SK-N-SH (cell line): ENCODE results near the gene MGAT5. TPM values are rescaled to one million over a fixed set of nuclear protein-coding genes. Genes with fewer than 3 reads are reported as not detected.
A peak's percentile ranks its signal among the peaks of the same experiment; 100 is the strongest.

Experiments used
- CTCF ChIA-PET: fragments of 300-600, 350-600 bp; formaldehyde crosslinking; extraction: SDS; loops from one replicate; lab custom pipeline; 2021; lab: Yijun Ruan, JAX
- POLR2A ChIA-PET: fragments of 350-600 bp; sonication (Branson Sonifier 250); formaldehyde crosslinking; extraction: SDS; loops from one replicate; lab custom pipeline; 2020; ENCODE audit warnings: antibody characterized with exemption, inconsistent platforms; lab: Yijun Ruan, JAX
- DNase-seq: peaks from one replicate; pipeline ENCODE4 v3.0.0; 2012
- H2AFZ ChIP-seq: fragments of 200-600 bp; sonication (generic); 2 replicates; pipeline ENCODE4 v1.8.1; 2016; ENCODE audit warnings: antibody characterized with exemption, mild to moderate bottlenecking, low read depth
- H3F3A ChIP-seq: fragments of 200-600 bp; sonication (generic); replicated peaks from 2 replicates; pipeline ENCODE3; 2016; ENCODE audit warnings: antibody characterized with exemption, mild to moderate bottlenecking; ENCODE audit not compliant: insufficient read depth
- H3K27ac ChIP-seq, 2 experiments: fragments of 200-500 bp in 1 of 2; fragments of 200-600 bp in 1 of 2; sonication (Bioruptor generic) in 1 of 2; sonication (generic), shearing (Covaris generic) in 1 of 2; 2 replicates each; pipeline versions ENCODE4 v1.5.1 to v1.6.1; 2014 to 2016; ENCODE audit warnings: low read depth in 2 of 2, inconsistent platforms in 1 of 2, low read length in 1 of 2, mild to moderate bottlenecking in 1 of 2, mixed read lengths in 1 of 2
- H3K27me3 ChIP-seq: fragments of 200-600 bp; sonication (generic), shearing (Covaris generic); 2 replicates; pipeline ENCODE4 v1.6.1; 2016; ENCODE audit warnings: mixed run types; ENCODE audit not compliant: insufficient read depth
- H3K36me3 ChIP-seq, 2 experiments: fragments of 200-500 bp in 1 of 2; fragments of 200-600 bp in 1 of 2; sonication (Bioruptor generic) in 1 of 2; sonication (generic) in 1 of 2; replicated peaks in 1 of 2; 2 replicates each; pipeline versions ENCODE3 to v1.5.1; 2014 to 2016; ENCODE audit warnings: low read length in 1 of 2, mild to moderate bottlenecking in 1 of 2; ENCODE audit not compliant: insufficient read depth in 2 of 2, control insufficient read depth in 1 of 2
- H3K4me1 ChIP-seq, 2 experiments: fragments of 200-500 bp in 1 of 2; fragments of 200-600 bp in 1 of 2; sonication (Bioruptor generic) in 1 of 2; sonication (generic), shearing (Covaris generic) in 1 of 2; 2 replicates each; pipeline versions ENCODE4 v1.5.1 to v1.6.1; 2014 to 2016; ENCODE audit warnings: low read depth in 1 of 2, low read length in 1 of 2, mixed run types in 1 of 2; ENCODE audit not compliant: insufficient read depth in 2 of 2, control insufficient read depth in 1 of 2
- H3K4me2 ChIP-seq: fragments of 200-600 bp; sonication (generic), shearing (Covaris generic); 2 replicates; pipeline ENCODE4 v1.6.1; 2017; ENCODE audit warnings: mixed run types
- H3K4me3 ChIP-seq, 2 experiments: fragments of 200-500 bp in 1 of 2; fragments of 200-600 bp in 1 of 2; sonication (Bioruptor generic) in 1 of 2; sonication (generic), shearing (Covaris generic) in 1 of 2; 2 replicates each; pipeline versions ENCODE4 v1.5.1 to v1.8.1; 2014 to 2016; ENCODE audit warnings: low read depth in 2 of 2, inconsistent platforms in 1 of 2, low read length in 1 of 2, mild to moderate bottlenecking in 1 of 2, mixed read lengths in 1 of 2, moderate library complexity in 1 of 2
- H3K79me2 ChIP-seq: fragments of 200-600 bp; sonication (generic); 2 replicates; pipeline ENCODE4 v1.8.1; 2017; ENCODE audit warnings: mild to moderate bottlenecking; ENCODE audit not compliant: insufficient read depth
- H3K9ac ChIP-seq: fragments of 200-600 bp; sonication (generic); 2 replicates; pipeline ENCODE4 v1.6.1; 2017; ENCODE audit warnings: mixed run types
- H3K9me2 ChIP-seq: fragments of 200-600 bp; sonication (generic); 2 replicates; pipeline ENCODE4 v1.6.1; 2017; ENCODE audit warnings: mixed run types
- H3K9me3 ChIP-seq: fragments of 200-600 bp; sonication (generic); 2 replicates; pipeline ENCODE4 v1.6.1; 2017; ENCODE audit warnings: mixed run types, mild to moderate bottlenecking, moderate library complexity
- H4K20me1 ChIP-seq: fragments of 200-600 bp; sonication (generic); 2 replicates; pipeline ENCODE4 v1.6.1; 2017; ENCODE audit warnings: mild to moderate bottlenecking, mixed run types; ENCODE audit not compliant: insufficient read depth
- CHD2 ChIP-seq: fragments of 150-350 bp; IDR thresholded peaks from 2 replicates; pipeline ENCODE4 v1.6.1; 2018; ENCODE audit warnings: low read length; ENCODE audit not compliant: partially characterized antibody
- ELF1 ChIP-seq: IDR thresholded peaks from 2 replicates; pipeline ENCODE4 v1.4.0; 2012
- EP300 ChIP-seq, 2 experiments: IDR thresholded peaks; 2 replicates each; pipeline versions ENCODE4 v1.4.0 to v1.6.1; 2012; ENCODE audit warnings: borderline replicate concordance in 1 of 2, low read depth in 1 of 2, low read length in 1 of 2
- FOXJ3 ChIP-seq: sonication (generic); formaldehyde crosslinking; IDR thresholded peaks from 2 replicates; pipeline ENCODE4 v1.5.1; 2020; ENCODE audit warnings: mild to moderate bottlenecking, missing genetic modification reagents
- GABPA ChIP-seq: IDR thresholded peaks from 2 replicates; pipeline ENCODE4 v1.4.0; 2012; ENCODE audit warnings: low read depth, mild to moderate bottlenecking
- GATA2 ChIP-seq: sonication (generic); formaldehyde crosslinking; IDR thresholded peaks from 2 replicates; pipeline ENCODE4 v1.5.0; 2020; ENCODE audit warnings: mild to moderate bottlenecking, missing genetic modification reagents
- JUND ChIP-seq: IDR thresholded peaks from 2 replicates; pipeline ENCODE4 v1.4.0; 2012
- MXI1 ChIP-seq: IDR thresholded peaks from 2 replicates; pipeline ENCODE4 v1.6.1; 2012; ENCODE audit warnings: mild to moderate bottlenecking, low read depth, low read length, improper control_type of control experiment
- PBX3 ChIP-seq: IDR thresholded peaks from 2 replicates; pipeline ENCODE4; 2012
- POLR2AphosphoS5 ChIP-seq: IDR thresholded peaks from 2 replicates; pipeline ENCODE4 v1.6.1; 2012; ENCODE audit warnings: low read depth, low read length
- RAD21 ChIP-seq: IDR thresholded peaks from 2 replicates; pipeline ENCODE4 v1.6.1; 2012; ENCODE audit warnings: mild to moderate bottlenecking, low read length
- RCOR1 ChIP-seq: fragments of 150-350 bp; IDR thresholded peaks from 2 replicates; pipeline ENCODE4 v1.6.1; 2017; ENCODE audit warnings: antibody characterized with exemption, low read length
- REST ChIP-seq: IDR thresholded peaks from 2 replicates; pipeline ENCODE4 v1.6.1; 2012; ENCODE audit warnings: mild to moderate bottlenecking, low read depth, low read length, moderate library complexity
- SIN3A ChIP-seq: IDR thresholded peaks from 2 replicates; pipeline ENCODE4 v1.6.1; 2012; ENCODE audit warnings: low read depth, mild to moderate bottlenecking, low read length, moderate library complexity, borderline replicate concordance
- USF2 ChIP-seq: fragments of 150-350 bp; IDR thresholded peaks from 2 replicates; pipeline ENCODE4 v1.6.1; 2017; ENCODE audit warnings: antibody characterized with exemption, low read length, low read depth, borderline replicate concordance
- YY1 ChIP-seq: IDR thresholded peaks from 2 replicates; pipeline ENCODE4 v1.4.0; 2012; ENCODE audit warnings: low read depth, mild to moderate bottlenecking
- WGBS: methylation state at CpG from one replicate; pipeline ENCODE4 v1.1.6; 2017; ENCODE audit warnings: low lambda C conversion rate; 5-methylcytosine and 5-hydroxymethylcytosine counted together
- polyA plus RNA-seq, 3 experiments: library from polyadenylated mRNA; depleted of rRNA; stranded (reverse); fragments of >200 nt; gene quantifications; 2 replicates each; pipeline ENCODE4 v1.2.3, GENCODE V29; 2012
- TF ChIP-seq, protein P1 (sequence below): IDR thresholded peaks from 2 replicates; pipeline ENCODE4 v1.4.0; 2012; ENCODE audit warnings: low read depth
- TF ChIP-seq, protein P2 (sequence below): fragments of 150-350 bp; IDR thresholded peaks from 2 replicates; pipeline ENCODE4 v1.6.1; 2016; ENCODE audit warnings: mild to moderate bottlenecking, low read depth, low read length

Gene MGAT5
- polyA plus RNA-seq, 1 of the 3 experiments (the other 2 are of a cell fraction): 18.2 TPM

GRCh38 chr2:134360745-134361487 lies 107.0 kb downstream of the MGAT5 start:
- peak overlapping the region in 1 of 2 experiments; percentile 97; a peak in 2 of 4 replicates for H3K27ac ChIP-seq
- H3K9me2 ChIP-seq: no peaks in the 10 kb centered on the region
- TF ChIP-seq POLR2AphosphoS5 (no peak), USF2 (no peak), REST (no peak), EP300 (IDR thresholded peaks at IDR 0.05; ENCODE audit: borderline replicate concordance in 1 of 2, low read depth in 1 of 2, low read length in 1 of 2) (peak in 1 of 2 experiments; percentile 89; a peak in 2 of 4 replicates), YY1 (no peak), MXI1 (peak; percentile 70; the same call in 1 of the 2 replicates), PBX3 (no peak), GATA2 (CRISPR knock-in tag) (peak; percentile 85), JUND (no peak), ELF1 (no peak), RAD21 (peak; percentile 32; the same call in 1 of the 2 replicates), CHD2 (no peak), RCOR1 (peak; percentile 73), FOXJ3 (peak; percentile 93), GABPA (no peak), SIN3A (no peak)
- TF ChIP-seq, protein P1, sequence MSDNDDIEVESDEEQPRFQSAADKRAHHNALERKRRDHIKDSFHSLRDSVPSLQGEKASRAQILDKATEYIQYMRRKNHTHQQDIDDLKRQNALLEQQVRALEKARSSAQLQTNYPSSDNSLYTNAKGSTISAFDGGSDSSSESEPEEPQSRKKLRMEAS: no peak
- TF ChIP-seq, protein P2, sequence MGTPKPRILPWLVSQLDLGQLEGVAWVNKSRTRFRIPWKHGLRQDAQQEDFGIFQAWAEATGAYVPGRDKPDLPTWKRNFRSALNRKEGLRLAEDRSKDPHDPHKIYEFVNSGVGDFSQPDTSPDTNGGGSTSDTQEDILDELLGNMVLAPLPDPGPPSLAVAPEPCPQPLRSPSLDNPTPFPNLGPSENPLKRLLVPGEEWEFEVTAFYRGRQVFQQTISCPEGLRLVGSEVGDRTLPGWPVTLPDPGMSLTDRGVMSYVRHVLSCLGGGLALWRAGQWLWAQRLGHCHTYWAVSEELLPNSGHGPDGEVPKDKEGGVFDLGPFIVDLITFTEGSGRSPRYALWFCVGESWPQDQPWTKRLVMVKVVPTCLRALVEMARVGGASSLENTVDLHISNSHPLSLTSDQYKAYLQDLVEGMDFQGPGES: no peak
- ChIA-PET CTCF (interaction anchor here (0.6 to 3.4 kb wide), 17 partner anchors 11 to 474 kb away, joined by 3 to 20 read pairs (median 4); no protein-coding TSS in a partner anchor), POLR2A (interaction anchor here (0.7 to 1.2 kb wide), 2 partner anchors 12 to 51 kb away, joined by 3 to 6 read pairs; no protein-coding TSS in a partner anchor)
- no peak overlapping the region for H3K4me2 ChIP-seq
- 76% methylated on average over 10 of the region's 10 CpGs for WGBS
- H3K9ac ChIP-seq: no peak overlapping the region
- no peaks in the 10 kb centered on the region for H3K9me3 ChIP-seq
- H3K27me3 ChIP-seq: no peaks in the 10 kb centered on the region
- peaks cover 0 to 40% of the 10 kb centered on the region in 2 experiments; a peak in 2 of 4 replicates for H3K4me1 ChIP-seq
- no peaks in the 10 kb centered on the region for H3F3A ChIP-seq
- DNase-seq: peak; percentile 60
- no peak overlapping the region for H2AFZ ChIP-seq
- no peak overlapping the region for H3K4me3 ChIP-seq
- H3K79me2 ChIP-seq: no peaks in the 10 kb centered on the region
- H3K36me3 ChIP-seq: peaks cover 0 to 16% of the 10 kb centered on the region in 2 experiments
- H4K20me1 ChIP-seq: no peaks in the 10 kb centered on the region
